NCI-H82 treated with DMSO at 0.1 percent for 48 hours (cell line): ENCODE data around the gene EME2.
A peak's percentile ranks its signal among the peaks of the same experiment; 100 is the strongest.

ENCODE experiments used
- DNase-seq: peaks from one replicate; lab custom pipeline; 2025; ENCODE audit not compliant: unreplicated experiment; lab: John Stamatoyannopoulos, UW

The EME2 gene

GRCh38 chr16:1817716-1818115 is 45.1 kb downstream of the EME2 start:
- DNase-seq: no peak

- DNase-seq: no peak
These were observed 45.7 kb downstream of the EME2 start for GRCh38 chr16:1818204-1818872.

- no peak for DNase-seq
These were observed 46.4 kb downstream of the EME2 start for GRCh38 chr16:1818873-1819525.

- DNase-seq: no peak
These were observed 47.0 kb downstream of the EME2 start for GRCh38 chr16:1819611-1820010.

- no peak for DNase-seq
These were observed 47.7 kb downstream of the EME2 start for GRCh38 chr16:1820096-1820945.

GRCh38 chr16:1820946-1821290 is 48.3 kb downstream of the EME2 start:
- no peak for DNase-seq

GRCh38 chr16:1821861-1822611 is 49.4 kb downstream of the EME2 start:
- DNase-seq: no peak

GRCh38 chr16:1822801-1823200 is 50.2 kb downstream of the EME2 start:
- DNase-seq: no peak

- peak; percentile 10 for DNase-seq
These were observed 51.2 kb downstream of the EME2 start for GRCh38 chr16:1823821-1824220.

- DNase-seq: no peak
These were observed 52.8 kb downstream of the EME2 start for GRCh38 chr16:1825381-1825863.
